Uterus (tissue), 4 donors: ENCODE measurements around the gene SBF1. TPM values are rescaled to one million over a fixed set of nuclear protein-coding genes. Genes with fewer than 3 reads are reported as not detected.

Experiments used
- DNase-seq, 2 donors: peaks; one replicate each; pipeline ENCODE4 v3.0.0-alpha.2; 2019 to 2020
- H3K27ac ChIP-seq, 2 donors: fragments of 200-600 bp; sonication (generic); 1 replicate in 1 of 2; 2 replicates in 1 of 2; pipeline ENCODE4 v1.5.1; 2016 to 2018
- H3K27me3 ChIP-seq, 2 donors: fragments of 200-600 bp; sonication (generic); one replicate each; pipeline ENCODE4 v1.5.1; 2018 to 2019; ENCODE audit warnings: control low read depth in 1 of 2
- H3K36me3 ChIP-seq, 2 donors: fragments of 200-600 bp; sonication (generic); one replicate each; pipeline ENCODE4 v1.5.1; 2019; ENCODE audit warnings: control low read depth in 1 of 2
- H3K4me1 ChIP-seq, 2 donors: fragments of 200-600 bp; sonication (generic); one replicate each; pipeline ENCODE4 v1.5.1; 2018 to 2019; ENCODE audit warnings: control low read depth in 1 of 2
- H3K4me3 ChIP-seq, 2 donors: fragments of 200-600 bp; sonication (generic); 1 replicate in 1 of 2; 2 replicates in 1 of 2; pipeline ENCODE4 v1.5.1; 2018 to 2019; ENCODE audit warnings: mild to moderate bottlenecking in 1 of 2
- H3K9me3 ChIP-seq, 2 donors: fragments of 200-600 bp; sonication (generic); one replicate each; pipeline ENCODE4 v1.5.1; 2019; ENCODE audit warnings: control low read depth in 1 of 2
- CTCF ChIP-seq, 4 experiments: fragments of 200-600 bp in 2 of 4; fragments of 450-650 bp in 2 of 4; sonication (generic) in 2 of 4; IDR thresholded peaks; one replicate each; pipeline ENCODE4 v1.5.1; 2016 to 2019; ENCODE audit warnings: antibody characterized with exemption in 4 of 4, mild to moderate bottlenecking in 2 of 4, moderate library complexity in 1 of 4
- POLR2A ChIP-seq, 2 donors: fragments of 450-650 bp; IDR thresholded peaks; one replicate each; pipeline ENCODE4 v1.6.1; 2016; ENCODE audit warnings: antibody characterized with exemption in 2 of 2, mild to moderate bottlenecking in 1 of 2, moderate library complexity in 1 of 2
- intact Hi-C: fragments of 100-400 bp; cut with DNase I; formaldehyde crosslinking; loops from one replicate; pipeline ENCODE4 v1.15.1; 2023; ENCODE audit warnings: low total_unique reads
- total RNA-seq, 4 donors: library from RNA; depleted of rRNA in 3 of 4; stranded (reverse); fragments of >200 nt in 3 of 4; gene quantifications; one replicate each; pipeline versions ENCODE4 v1.1.0 to v1.2.4, GENCODE V29; 2014 to 2023
- donor health status: DM: yes; HTN: yes; CAD: no.

Gene SBF1
- total RNA-seq, 4 donors from 2014 or later = 35.0 to 84.0 (median 60.9) TPM

DNA sequence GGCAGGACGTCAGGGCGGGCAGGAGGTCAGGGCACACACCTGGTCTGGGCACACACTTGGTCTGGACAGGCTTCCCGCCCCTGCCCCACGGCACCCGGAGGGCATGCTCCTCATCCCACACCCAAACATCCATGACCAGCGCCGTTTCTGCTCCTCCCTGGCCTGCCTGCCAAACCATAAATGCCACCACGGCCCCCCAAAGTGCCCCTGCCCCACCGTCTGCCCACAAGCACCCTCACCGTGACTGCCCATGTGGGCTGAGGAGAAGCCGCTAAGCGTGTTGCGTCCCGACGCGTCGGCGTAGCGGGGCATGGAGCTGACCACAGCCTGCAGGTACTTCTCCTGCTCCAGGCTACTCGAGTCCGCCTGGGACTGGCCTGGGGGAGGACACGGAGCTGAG is 15.8 kb downstream of the SBF1 start:
- intact Hi-C loops = no loop called here
- no peak overlapping the region for H3K27ac ChIP-seq
- H3K27me3 ChIP-seq = no peaks in the 10 kb centered on the region
- DNase-seq = no peak
- TF ChIP-seq POLR2A (IDR thresholded peaks at IDR 0.05) (no peak), CTCF (IDR thresholded peaks at IDR 0.05) (no peak)
- H3K4me3 ChIP-seq = no peak overlapping the region
- no peaks in the 10 kb centered on the region for H3K36me3 ChIP-seq
- no peaks in the 10 kb centered on the region for H3K9me3 ChIP-seq
- H3K4me1 ChIP-seq = no peaks in the 10 kb centered on the region

GRCh38 chr22:50456466-50457234 is 18.2 kb downstream of the SBF1 start:
- Histone ChIP-seq H3K36me3 (no peaks in the 10 kb centered on the region), H3K27ac (no peak overlapping the region), H3K4me3 (no peak overlapping the region), H3K4me1 (no peaks in the 10 kb centered on the region), H3K9me3 (no peaks in the 10 kb centered on the region), H3K27me3 (no peaks in the 10 kb centered on the region)
- TF ChIP-seq CTCF (IDR thresholded peaks at IDR 0.05) (no peak), POLR2A (IDR thresholded peaks at IDR 0.05) (no peak)
- intact Hi-C loops = no loop called here
- DNase-seq = no peak

GRCh38 chr22:50456026-50456425 is 18.8 kb downstream of the SBF1 start:
- intact Hi-C loops = no loop called here
- H3K9me3 ChIP-seq = no peaks in the 10 kb centered on the region
- H3K4me1 ChIP-seq = no peaks in the 10 kb centered on the region
- H3K27ac ChIP-seq = no peak overlapping the region
- no peaks in the 10 kb centered on the region for H3K27me3 ChIP-seq
- H3K36me3 ChIP-seq = no peaks in the 10 kb centered on the region
- TF ChIP-seq POLR2A (IDR thresholded peaks at IDR 0.05) (no peak), CTCF (IDR thresholded peaks at IDR 0.05) (no peak)
- DNase-seq = no peak
- no peak overlapping the region for H3K4me3 ChIP-seq

DNA sequence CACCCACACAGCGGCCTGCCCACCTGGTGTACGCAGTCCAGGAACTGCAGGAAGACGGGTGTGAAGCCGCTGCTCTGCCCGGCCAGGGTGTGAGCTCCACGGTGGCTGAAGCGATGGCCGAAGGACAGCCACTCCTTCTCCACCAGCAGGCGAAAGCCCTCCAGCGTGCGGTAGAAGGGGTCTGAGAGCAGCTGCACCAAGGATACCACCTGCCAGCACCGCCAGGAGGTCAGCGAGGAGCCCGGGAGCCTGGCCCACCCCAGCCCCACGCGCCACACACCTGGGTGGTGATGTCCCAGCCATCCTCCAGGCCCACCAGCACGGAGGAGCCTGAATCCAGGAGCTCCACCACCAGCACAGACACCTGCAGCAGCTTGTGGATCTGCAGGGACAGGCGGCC is 19.6 kb downstream of the SBF1 start:
- Histone ChIP-seq H3K36me3 (no peaks in the 10 kb centered on the region), H3K4me1 (no peaks in the 10 kb centered on the region), H3K27ac (no peak overlapping the region), H3K4me3 (no peak overlapping the region), H3K27me3 (no peaks in the 10 kb centered on the region), H3K9me3 (no peaks in the 10 kb centered on the region)
- TF ChIP-seq POLR2A (IDR thresholded peaks at IDR 0.05) (no peak), CTCF (IDR thresholded peaks at IDR 0.05) (no peak)
- DNase-seq = no peak
- intact Hi-C loops = no loop called here

DNA sequence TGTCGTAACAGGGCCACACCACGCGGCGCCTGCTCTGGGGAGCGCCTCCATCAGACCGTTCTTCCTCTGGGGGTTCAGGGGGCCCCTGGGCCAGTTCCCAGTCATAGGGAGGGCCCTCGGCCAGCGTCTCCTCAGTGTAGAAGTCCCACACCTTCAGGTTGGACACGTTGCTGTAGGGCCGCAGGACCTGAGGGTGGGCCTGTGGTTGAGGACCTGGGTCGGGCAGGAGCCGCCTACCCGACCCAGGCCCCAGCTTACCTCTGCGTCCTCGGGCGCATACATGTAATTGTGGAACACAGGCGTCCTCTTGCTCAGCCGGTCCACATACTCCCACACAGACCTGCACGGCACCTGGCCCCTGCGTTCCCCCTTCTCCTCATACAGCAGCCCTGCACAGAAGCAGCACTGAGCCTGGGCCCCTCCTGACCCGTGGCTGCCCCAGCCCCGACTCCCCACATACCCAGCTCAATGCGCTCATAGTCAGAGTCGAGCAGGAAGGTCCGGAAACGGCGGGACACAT is 20.2 kb downstream of the SBF1 start:
- H3K36me3 ChIP-seq = no peaks in the 10 kb centered on the region
- intact Hi-C loops = no loop called here
- H3K4me1 ChIP-seq = no peaks in the 10 kb centered on the region
- H3K27ac ChIP-seq = no peak overlapping the region
- H3K9me3 ChIP-seq = no peaks in the 10 kb centered on the region
- no peak for TF ChIP-seq POLR2A (IDR thresholded peaks at IDR 0.05)
- H3K4me3 ChIP-seq = no peak overlapping the region
- DNase-seq = no peak
- H3K27me3 ChIP-seq = no peaks in the 10 kb centered on the region
